HL-60 (cell line): ENCODE data around the gene NTF3.

Experiments used
- GABPA ChIP-seq: IDR thresholded peaks from 2 replicates; pipeline ENCODE4 v1.6.1; 2012; ENCODE audit warnings: low read depth
- POLR2AphosphoS5 ChIP-seq: IDR thresholded peaks from 2 replicates; pipeline ENCODE4 v1.6.1; 2012; ENCODE audit warnings: low read depth
- TF ChIP-seq, protein P1 (sequence below): IDR thresholded peaks from 2 replicates; pipeline ENCODE4 v1.6.1; 2012; ENCODE audit warnings: low read depth; ENCODE audit not compliant: insufficient replicate concordance
- TF ChIP-seq, protein P2 (sequence below): IDR thresholded peaks from one replicate; pipeline ENCODE4 v1.5.1; 2011; ENCODE audit warnings: low read length, control low read depth, inconsistent platforms; ENCODE audit not compliant: insufficient read depth

DNA sequence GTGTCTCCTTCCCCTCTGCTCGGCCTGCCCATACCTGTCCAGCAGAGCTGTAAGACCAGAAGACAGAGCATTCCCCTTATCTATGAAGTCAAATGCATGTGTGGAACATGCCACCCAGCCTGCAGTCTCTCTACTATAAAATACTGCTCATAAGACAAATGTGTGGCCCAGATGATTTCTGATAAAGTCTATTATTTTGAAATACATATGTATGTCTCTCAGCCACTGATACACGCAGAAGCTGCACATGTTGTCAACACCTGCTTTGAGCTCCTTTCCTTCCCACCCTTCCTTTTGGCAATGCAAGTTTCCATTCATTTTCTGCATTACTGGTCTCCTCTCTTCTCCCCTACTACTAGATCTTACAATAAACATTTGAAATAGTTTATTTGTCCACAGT is 38.8 kb downstream of the NTF3 start:
- TF ChIP-seq, protein P1, sequence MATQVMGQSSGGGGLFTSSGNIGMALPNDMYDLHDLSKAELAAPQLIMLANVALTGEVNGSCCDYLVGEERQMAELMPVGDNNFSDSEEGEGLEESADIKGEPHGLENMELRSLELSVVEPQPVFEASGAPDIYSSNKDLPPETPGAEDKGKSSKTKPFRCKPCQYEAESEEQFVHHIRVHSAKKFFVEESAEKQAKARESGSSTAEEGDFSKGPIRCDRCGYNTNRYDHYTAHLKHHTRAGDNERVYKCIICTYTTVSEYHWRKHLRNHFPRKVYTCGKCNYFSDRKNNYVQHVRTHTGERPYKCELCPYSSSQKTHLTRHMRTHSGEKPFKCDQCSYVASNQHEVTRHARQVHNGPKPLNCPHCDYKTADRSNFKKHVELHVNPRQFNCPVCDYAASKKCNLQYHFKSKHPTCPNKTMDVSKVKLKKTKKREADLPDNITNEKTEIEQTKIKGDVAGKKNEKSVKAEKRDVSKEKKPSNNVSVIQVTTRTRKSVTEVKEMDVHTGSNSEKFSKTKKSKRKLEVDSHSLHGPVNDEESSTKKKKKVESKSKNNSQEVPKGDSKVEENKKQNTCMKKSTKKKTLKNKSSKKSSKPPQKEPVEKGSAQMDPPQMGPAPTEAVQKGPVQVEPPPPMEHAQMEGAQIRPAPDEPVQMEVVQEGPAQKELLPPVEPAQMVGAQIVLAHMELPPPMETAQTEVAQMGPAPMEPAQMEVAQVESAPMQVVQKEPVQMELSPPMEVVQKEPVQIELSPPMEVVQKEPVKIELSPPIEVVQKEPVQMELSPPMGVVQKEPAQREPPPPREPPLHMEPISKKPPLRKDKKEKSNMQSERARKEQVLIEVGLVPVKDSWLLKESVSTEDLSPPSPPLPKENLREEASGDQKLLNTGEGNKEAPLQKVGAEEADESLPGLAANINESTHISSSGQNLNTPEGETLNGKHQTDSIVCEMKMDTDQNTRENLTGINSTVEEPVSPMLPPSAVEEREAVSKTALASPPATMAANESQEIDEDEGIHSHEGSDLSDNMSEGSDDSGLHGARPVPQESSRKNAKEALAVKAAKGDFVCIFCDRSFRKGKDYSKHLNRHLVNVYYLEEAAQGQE = no peak
- TF ChIP-seq, protein P2, sequence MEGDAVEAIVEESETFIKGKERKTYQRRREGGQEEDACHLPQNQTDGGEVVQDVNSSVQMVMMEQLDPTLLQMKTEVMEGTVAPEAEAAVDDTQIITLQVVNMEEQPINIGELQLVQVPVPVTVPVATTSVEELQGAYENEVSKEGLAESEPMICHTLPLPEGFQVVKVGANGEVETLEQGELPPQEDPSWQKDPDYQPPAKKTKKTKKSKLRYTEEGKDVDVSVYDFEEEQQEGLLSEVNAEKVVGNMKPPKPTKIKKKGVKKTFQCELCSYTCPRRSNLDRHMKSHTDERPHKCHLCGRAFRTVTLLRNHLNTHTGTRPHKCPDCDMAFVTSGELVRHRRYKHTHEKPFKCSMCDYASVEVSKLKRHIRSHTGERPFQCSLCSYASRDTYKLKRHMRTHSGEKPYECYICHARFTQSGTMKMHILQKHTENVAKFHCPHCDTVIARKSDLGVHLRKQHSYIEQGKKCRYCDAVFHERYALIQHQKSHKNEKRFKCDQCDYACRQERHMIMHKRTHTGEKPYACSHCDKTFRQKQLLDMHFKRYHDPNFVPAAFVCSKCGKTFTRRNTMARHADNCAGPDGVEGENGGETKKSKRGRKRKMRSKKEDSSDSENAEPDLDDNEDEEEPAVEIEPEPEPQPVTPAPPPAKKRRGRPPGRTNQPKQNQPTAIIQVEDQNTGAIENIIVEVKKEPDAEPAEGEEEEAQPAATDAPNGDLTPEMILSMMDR = no peak
- TF ChIP-seq POLR2AphosphoS5 (no peak), GABPA (no peak)
